WTC11 (cell line): ENCODE measurements around the gene SNHG17. TPM values are rescaled to one million over a fixed set of nuclear protein-coding genes. Genes with fewer than 3 reads are reported as not detected.

Source experiments
- ATAC-seq: fragments of 200-7000 bp; cut with Tn5 transposase; 2 replicates; pipeline ENCODE4 v1.10.0; 2021; ENCODE audit warnings: mild to moderate bottlenecking, moderate library complexity
- CTCF ChIA-PET: fragments of 300-600 bp; sonication (Branson Sonifier 250); formaldehyde crosslinking; loops from one replicate; lab custom pipeline; 2021; ENCODE audit warnings: antibody characterized with exemption; lab: Charles Lee
- POLR2A ChIA-PET: fragments of 350-600 bp; sonication (Branson Sonifier 250); formaldehyde crosslinking; loops from one replicate; lab custom pipeline; 2021; ENCODE audit warnings: antibody characterized with exemption; lab: Charles Lee
- DNase-seq: peaks from one replicate; pipeline ENCODE4 v3.0.0; 2021; ENCODE audit warnings: low spot score
- H3K27ac Mint-ChIP-seq: 2 replicates; pipeline ENCODE4 v1.8.0; 2021; ENCODE audit warnings: mixed read lengths
- H3K27me3 Mint-ChIP-seq: 2 replicates; pipeline ENCODE4 v1.8.0; 2021; ENCODE audit warnings: low read depth, mild to moderate bottlenecking, moderate library complexity, mixed read lengths
- H3K36me3 Mint-ChIP-seq: 2 replicates; pipeline ENCODE4 v1.8.0; 2021; ENCODE audit warnings: mixed read lengths
- H3K4me1 Mint-ChIP-seq: 2 replicates; pipeline ENCODE4 v1.8.0; 2022; ENCODE audit warnings: mixed read lengths
- H3K4me3 Mint-ChIP-seq: 2 replicates; pipeline ENCODE4 v1.8.0; 2021; ENCODE audit warnings: mild to moderate bottlenecking, moderate library complexity, mixed read lengths
- H3K9me3 Mint-ChIP-seq: 2 replicates; pipeline ENCODE4 v1.8.0; 2021; ENCODE audit warnings: mixed read lengths
- ATF1 ChIP-seq: sonication (generic); formaldehyde crosslinking; IDR thresholded peaks from 2 replicates; pipeline ENCODE4 v1.8.1; 2023; ENCODE audit warnings: mild to moderate bottlenecking, moderate library complexity, missing genetic modification reagents
- EMX1 ChIP-seq: fragments of 250-450 bp; sonication (Bioruptor Pico); IDR thresholded peaks from 2 replicates; pipeline ENCODE4 v1.8.0; 2021; ENCODE audit warnings: mild to moderate bottlenecking
- FOXP1 ChIP-seq: sonication (generic); formaldehyde crosslinking; IDR thresholded peaks from 2 replicates; pipeline ENCODE4 v1.8.0; 2022; ENCODE audit warnings: missing genetic modification reagents, mild to moderate bottlenecking, moderate library complexity, borderline replicate concordance
- GABPB1 ChIP-seq: sonication (generic); formaldehyde crosslinking; IDR thresholded peaks from 2 replicates; pipeline ENCODE4 v1.8.1; 2023; ENCODE audit warnings: mild to moderate bottlenecking, missing genetic modification reagents
- JUN ChIP-seq: sonication (generic); formaldehyde crosslinking; IDR thresholded peaks from 2 replicates; pipeline ENCODE4 v1.8.0; 2023; ENCODE audit warnings: mild to moderate bottlenecking, missing genetic modification reagents
- NFYB ChIP-seq: sonication (generic); formaldehyde crosslinking; conservative IDR thresholded peaks from 2 replicates; pipeline ENCODE4 v1.8.0; 2022; ENCODE audit warnings: low read depth, missing genetic modification reagents
- OVOL2 ChIP-seq: fragments of 250-450 bp; sonication (Bioruptor Pico); IDR thresholded peaks from 2 replicates; pipeline ENCODE4 v1.9.0; 2021; ENCODE audit warnings: mild to moderate bottlenecking, borderline replicate concordance
- PRRX2 ChIP-seq: fragments of 250-450 bp; sonication (Bioruptor Pico); IDR thresholded peaks from 2 replicates; pipeline ENCODE4 v1.8.0; 2021; ENCODE audit warnings: mild to moderate bottlenecking
- ZBTB21 ChIP-seq: sonication (generic); formaldehyde crosslinking; IDR thresholded peaks from 2 replicates; pipeline ENCODE4 v1.8.1; 2023; ENCODE audit warnings: mild to moderate bottlenecking, missing genetic modification reagents, borderline replicate concordance
- ZNF317 ChIP-seq: sonication (generic); formaldehyde crosslinking; IDR thresholded peaks from 2 replicates; pipeline ENCODE4 v1.8.1; 2023; ENCODE audit warnings: low read depth, mild to moderate bottlenecking, moderate library complexity, missing genetic modification reagents, borderline replicate concordance
- total RNA-seq: library from RNA; stranded (reverse); gene quantifications from 3 replicates; pipeline ENCODE4 v1.2.3, GENCODE V29; 2021
- TF ChIP-seq, protein P1 (sequence below): sonication (generic); formaldehyde crosslinking; IDR thresholded peaks from 2 replicates; pipeline ENCODE4 v1.8.0; 2022; ENCODE audit warnings: mild to moderate bottlenecking, missing genetic modification reagents
- TF ChIP-seq, protein P2 (sequence below): fragments of 250-450 bp; sonication (Bioruptor Pico); IDR thresholded peaks from 2 replicates; pipeline ENCODE4 v1.9.0; 2021; ENCODE audit warnings: moderate library complexity, mild to moderate bottlenecking, inconsistent platforms, borderline replicate concordance
- TF ChIP-seq, protein P3 (sequence below): fragments of 250-450 bp; sonication (Bioruptor Pico); IDR thresholded peaks from 2 replicates; pipeline ENCODE4 v1.8.0; 2021; ENCODE audit warnings: mild to moderate bottlenecking
- TF ChIP-seq, protein P4 (sequence below): sonication (generic); formaldehyde crosslinking; IDR thresholded peaks from 2 replicates; pipeline ENCODE4 v1.8.1; 2022; ENCODE audit warnings: mild to moderate bottlenecking, missing genetic modification reagents, moderate library complexity, borderline replicate concordance
- TF ChIP-seq, protein P5 (sequence below): sonication (generic); formaldehyde crosslinking; IDR thresholded peaks from 2 replicates; pipeline ENCODE4 v1.8.0; 2022; ENCODE audit warnings: missing genetic modification reagents
- TF ChIP-seq, protein P6 (sequence below): sonication (generic); formaldehyde crosslinking; IDR thresholded peaks from 2 replicates; pipeline ENCODE4 v1.8.1; 2023; ENCODE audit warnings: mild to moderate bottlenecking, missing genetic modification reagents
- TF ChIP-seq, protein P7 (sequence below): sonication (generic); formaldehyde crosslinking; IDR thresholded peaks from 2 replicates; pipeline ENCODE4 v1.8.1; 2023; ENCODE audit warnings: mild to moderate bottlenecking, moderate library complexity, missing genetic modification reagents

The SNHG17 gene
- total RNA-seq, 1 experiment from 2014 or later: 71.6 TPM

DNA sequence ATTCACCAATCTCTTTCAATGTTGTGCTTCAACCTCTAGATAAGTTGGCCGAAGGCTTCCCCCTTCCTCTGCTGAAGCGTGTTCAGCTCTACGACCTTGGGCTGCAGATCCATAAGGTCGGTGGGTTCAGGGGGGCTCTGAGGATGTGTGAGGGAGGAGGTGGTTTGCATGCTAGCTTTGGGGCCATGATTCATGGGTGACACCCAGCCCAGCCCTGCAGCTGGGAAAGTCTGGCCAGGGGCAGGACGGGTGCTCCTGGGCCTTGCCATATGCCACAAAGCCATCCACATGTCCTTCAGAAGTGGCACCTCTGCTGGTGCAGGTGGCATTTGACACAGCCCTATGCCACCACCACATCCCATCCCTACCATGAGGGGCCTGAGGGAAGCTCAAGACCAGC lies 61.2 kb downstream of the SNHG17 start:
- DNase-seq (no peak), ATAC-seq (no peak)
- no peaks in the 10 kb centered on the region for H3K27me3 Mint-ChIP-seq
- H3K27ac Mint-ChIP-seq: no peak overlapping the region
- H3K4me3 Mint-ChIP-seq: no peak overlapping the region
- CTCF ChIA-PET: interaction anchor here (0.6 to 3.6 kb wide), 4 partner anchors 17 to 300 kb away, joined by 3 to 16 read pairs (median 4); no protein-coding TSS in a partner anchor
- H3K36me3 Mint-ChIP-seq: no peaks in the 10 kb centered on the region
- peaks cover 3% of the 10 kb centered on the region; the same call in 1 of the 2 replicates for H3K4me1 Mint-ChIP-seq
- TF ChIP-seq, protein P1, sequence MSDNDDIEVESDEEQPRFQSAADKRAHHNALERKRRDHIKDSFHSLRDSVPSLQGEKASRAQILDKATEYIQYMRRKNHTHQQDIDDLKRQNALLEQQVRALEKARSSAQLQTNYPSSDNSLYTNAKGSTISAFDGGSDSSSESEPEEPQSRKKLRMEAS (CRISPR knock-in tag): no peak
- TF ChIP-seq EMX1 (CRISPR knock-in tag) (no peak), GABPB1 (CRISPR knock-in tag) (no peak), ZBTB21 (CRISPR knock-in tag) (no peak), PRRX2 (CRISPR knock-in tag) (no peak), JUN (CRISPR knock-in tag) (no peak), ATF1 (CRISPR knock-in tag) (no peak), ZNF317 (no peak), NFYB (CRISPR knock-in tag) (no peak), FOXP1 (no peak), OVOL2 (no peak)
- TF ChIP-seq, protein P2, sequence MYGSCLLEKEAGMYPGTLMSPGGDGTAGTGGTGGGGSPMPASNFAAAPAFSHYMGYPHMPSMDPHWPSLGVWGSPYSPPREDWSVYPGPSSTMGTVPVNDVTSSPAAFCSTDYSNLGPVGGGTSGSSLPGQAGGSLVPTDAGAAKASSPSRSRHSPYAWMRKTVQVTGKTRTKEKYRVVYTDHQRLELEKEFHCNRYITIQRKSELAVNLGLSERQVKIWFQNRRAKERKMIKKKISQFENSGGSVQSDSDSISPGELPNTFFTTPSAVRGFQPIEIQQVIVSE (CRISPR knock-in tag): no peak
- TF ChIP-seq, protein P3, sequence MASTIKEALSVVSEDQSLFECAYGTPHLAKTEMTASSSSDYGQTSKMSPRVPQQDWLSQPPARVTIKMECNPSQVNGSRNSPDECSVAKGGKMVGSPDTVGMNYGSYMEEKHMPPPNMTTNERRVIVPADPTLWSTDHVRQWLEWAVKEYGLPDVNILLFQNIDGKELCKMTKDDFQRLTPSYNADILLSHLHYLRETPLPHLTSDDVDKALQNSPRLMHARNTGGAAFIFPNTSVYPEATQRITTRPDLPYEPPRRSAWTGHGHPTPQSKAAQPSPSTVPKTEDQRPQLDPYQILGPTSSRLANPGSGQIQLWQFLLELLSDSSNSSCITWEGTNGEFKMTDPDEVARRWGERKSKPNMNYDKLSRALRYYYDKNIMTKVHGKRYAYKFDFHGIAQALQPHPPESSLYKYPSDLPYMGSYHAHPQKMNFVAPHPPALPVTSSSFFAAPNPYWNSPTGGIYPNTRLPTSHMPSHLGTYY (CRISPR knock-in tag): no peak
- TF ChIP-seq, protein P4, sequence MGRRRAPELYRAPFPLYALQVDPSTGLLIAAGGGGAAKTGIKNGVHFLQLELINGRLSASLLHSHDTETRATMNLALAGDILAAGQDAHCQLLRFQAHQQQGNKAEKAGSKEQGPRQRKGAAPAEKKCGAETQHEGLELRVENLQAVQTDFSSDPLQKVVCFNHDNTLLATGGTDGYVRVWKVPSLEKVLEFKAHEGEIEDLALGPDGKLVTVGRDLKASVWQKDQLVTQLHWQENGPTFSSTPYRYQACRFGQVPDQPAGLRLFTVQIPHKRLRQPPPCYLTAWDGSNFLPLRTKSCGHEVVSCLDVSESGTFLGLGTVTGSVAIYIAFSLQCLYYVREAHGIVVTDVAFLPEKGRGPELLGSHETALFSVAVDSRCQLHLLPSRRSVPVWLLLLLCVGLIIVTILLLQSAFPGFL (CRISPR knock-in tag): no peak
- TF ChIP-seq, protein P5, sequence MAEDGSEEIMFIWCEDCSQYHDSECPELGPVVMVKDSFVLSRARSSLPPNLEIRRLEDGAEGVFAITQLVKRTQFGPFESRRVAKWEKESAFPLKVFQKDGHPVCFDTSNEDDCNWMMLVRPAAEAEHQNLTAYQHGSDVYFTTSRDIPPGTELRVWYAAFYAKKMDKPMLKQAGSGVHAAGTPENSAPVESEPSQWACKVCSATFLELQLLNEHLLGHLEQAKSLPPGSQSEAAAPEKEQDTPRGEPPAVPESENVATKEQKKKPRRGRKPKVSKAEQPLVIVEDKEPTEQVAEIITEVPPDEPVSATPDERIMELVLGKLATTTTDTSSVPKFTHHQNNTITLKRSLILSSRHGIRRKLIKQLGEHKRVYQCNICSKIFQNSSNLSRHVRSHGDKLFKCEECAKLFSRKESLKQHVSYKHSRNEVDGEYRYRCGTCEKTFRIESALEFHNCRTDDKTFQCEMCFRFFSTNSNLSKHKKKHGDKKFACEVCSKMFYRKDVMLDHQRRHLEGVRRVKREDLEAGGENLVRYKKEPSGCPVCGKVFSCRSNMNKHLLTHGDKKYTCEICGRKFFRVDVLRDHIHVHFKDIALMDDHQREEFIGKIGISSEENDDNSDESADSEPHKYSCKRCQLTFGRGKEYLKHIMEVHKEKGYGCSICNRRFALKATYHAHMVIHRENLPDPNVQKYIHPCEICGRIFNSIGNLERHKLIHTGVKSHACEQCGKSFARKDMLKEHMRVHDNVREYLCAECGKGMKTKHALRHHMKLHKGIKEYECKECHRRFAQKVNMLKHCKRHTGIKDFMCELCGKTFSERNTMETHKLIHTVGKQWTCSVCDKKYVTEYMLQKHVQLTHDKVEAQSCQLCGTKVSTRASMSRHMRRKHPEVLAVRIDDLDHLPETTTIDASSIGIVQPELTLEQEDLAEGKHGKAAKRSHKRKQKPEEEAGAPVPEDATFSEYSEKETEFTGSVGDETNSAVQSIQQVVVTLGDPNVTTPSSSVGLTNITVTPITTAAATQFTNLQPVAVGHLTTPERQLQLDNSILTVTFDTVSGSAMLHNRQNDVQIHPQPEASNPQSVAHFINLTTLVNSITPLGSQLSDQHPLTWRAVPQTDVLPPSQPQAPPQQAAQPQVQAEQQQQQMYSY: no peak
- TF ChIP-seq, protein P6, sequence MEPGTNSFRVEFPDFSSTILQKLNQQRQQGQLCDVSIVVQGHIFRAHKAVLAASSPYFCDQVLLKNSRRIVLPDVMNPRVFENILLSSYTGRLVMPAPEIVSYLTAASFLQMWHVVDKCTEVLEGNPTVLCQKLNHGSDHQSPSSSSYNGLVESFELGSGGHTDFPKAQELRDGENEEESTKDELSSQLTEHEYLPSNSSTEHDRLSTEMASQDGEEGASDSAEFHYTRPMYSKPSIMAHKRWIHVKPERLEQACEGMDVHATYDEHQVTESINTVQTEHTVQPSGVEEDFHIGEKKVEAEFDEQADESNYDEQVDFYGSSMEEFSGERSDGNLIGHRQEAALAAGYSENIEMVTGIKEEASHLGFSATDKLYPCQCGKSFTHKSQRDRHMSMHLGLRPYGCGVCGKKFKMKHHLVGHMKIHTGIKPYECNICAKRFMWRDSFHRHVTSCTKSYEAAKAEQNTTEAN (CRISPR knock-in tag): no peak
- TF ChIP-seq, protein P7, sequence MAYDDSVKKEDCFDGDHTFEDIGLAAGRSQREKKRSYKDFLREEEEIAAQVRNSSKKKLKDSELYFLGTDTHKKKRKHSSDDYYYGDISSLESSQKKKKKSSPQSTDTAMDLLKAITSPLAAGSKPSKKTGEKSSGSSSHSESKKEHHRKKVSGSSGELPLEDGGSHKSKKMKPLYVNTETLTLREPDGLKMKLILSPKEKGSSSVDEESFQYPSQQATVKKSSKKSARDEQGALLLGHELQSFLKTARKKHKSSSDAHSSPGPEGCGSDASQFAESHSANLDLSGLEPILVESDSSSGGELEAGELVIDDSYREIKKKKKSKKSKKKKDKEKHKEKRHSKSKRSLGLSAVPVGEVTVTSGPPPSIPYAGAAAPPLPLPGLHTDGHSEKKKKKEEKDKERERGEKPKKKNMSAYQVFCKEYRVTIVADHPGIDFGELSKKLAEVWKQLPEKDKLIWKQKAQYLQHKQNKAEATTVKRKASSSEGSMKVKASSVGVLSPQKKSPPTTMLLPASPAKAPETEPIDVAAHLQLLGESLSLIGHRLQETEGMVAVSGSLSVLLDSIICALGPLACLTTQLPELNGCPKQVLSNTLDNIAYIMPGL (CRISPR knock-in tag): no peak
- H3K9me3 Mint-ChIP-seq: no peaks in the 10 kb centered on the region
- POLR2A ChIA-PET: no interaction called here
